Retinal pigment epithelial cell (primary cell): ENCODE results near the gene CLCNKA.
A peak's percentile ranks its signal among the peaks of the same experiment; 100 is the strongest.
"Not testable (repeated sequence)": the region's sequence is repeated elsewhere in the genome, so short reads cannot be mapped to it uniquely, and the experiment has no call there.

ENCODE experiments used
- DNase-seq: peaks from one replicate; pipeline ENCODE4 v3.0.0-alpha.2; 2010; ENCODE audit warnings: low read depth
- H3K4me3 ChIP-seq: 2 replicates; pipeline ENCODE4 v1.5.1; 2011; ENCODE audit warnings: mild to moderate bottlenecking, low read length, control low read depth, moderate library complexity
- CTCF ChIP-seq: conservative IDR thresholded peaks from 2 replicates; pipeline ENCODE4 v1.5.1; 2011; ENCODE audit warnings: low read depth, low read length, control low read depth, inconsistent platforms

The CLCNKA gene

GRCh38 chr1:16018308-16018707 is 3.5 kb upstream of the CLCNKA start:
- H3K4me3 ChIP-seq, result no peak overlapping the region
- TF ChIP-seq CTCF, result no peak

GRCh38 chr1:16018749-16019643 is 2.8 kb upstream of the CLCNKA start:
- no peak for TF ChIP-seq CTCF
- no peak overlapping the region for H3K4me3 ChIP-seq
- DNase-seq, result peak; percentile 32

More at GRCh38 chr1:16018308-16018707, 3.5 kb upstream of the CLCNKA start:
- DNase-seq, result no peak

DNA sequence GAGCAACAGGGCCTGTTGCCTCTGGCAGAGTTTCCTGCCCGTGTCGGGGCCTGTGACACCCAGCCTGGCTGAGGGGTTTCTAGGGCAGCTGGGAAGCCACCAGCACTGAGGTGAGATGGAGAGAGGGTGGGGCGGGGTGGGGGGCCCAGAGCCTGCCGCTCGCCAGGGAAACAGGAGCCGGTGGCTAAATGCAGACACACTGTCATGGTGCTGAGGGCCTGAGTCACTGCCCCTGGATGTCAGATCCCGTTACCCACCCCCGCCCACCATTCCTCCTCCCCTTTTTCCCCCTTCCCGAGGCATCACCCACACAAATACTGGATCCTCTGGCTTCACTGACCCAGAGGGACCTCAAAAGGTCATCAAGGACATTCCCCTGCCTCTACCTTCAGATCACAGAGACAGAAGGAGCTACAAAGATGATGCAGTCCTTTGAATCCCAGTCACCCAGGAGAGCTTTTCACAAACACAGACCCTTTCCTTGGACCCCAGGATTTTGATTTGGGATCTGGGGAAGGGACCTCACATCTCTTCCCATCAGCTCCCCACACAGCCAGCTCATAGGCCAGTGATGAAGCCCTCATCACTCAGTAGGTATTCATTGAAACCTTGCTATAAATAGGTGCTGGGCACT is 2.1 kb upstream of the CLCNKA start:
- no peak overlapping the region for H3K4me3 ChIP-seq
- TF ChIP-seq CTCF, result no peak
- DNase-seq, result no peak

DNA sequence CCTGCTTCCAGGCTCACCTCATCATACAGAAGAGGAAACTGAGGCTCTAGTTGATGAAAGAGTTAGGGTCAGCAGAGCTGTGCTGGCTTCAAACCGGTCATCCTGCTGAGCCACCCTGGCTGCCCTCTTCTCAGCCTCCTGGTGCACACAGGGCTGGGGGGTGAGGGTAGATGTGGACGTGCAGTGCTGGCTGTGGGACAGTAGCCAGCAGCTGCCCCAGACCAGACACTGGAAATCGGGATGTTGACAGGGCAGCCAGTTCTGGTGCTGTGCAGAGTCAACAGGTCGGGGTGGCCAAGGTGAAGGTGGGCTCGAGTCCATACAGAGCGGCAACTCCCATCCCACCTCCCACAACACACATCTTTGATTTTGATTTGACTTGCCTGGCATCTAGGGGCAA is 1.5 kb upstream of the CLCNKA start:
- H3K4me3 ChIP-seq, result no peak overlapping the region
- no peak for TF ChIP-seq CTCF
- DNase-seq, result no peak

GRCh38 chr1:16020878-16021277 is 958 bp upstream of the CLCNKA start:
- not testable (repeated sequence) for H3K4me3 ChIP-seq, DNase-seq

- DNase-seq, result no peak
- no peak for TF ChIP-seq CTCF
- H3K4me3 ChIP-seq, result no peak overlapping the region
Measured at GRCh38 chr1:16022393-16022792, 557 bp downstream of the CLCNKA start.

- H3K4me3 ChIP-seq, result no peak overlapping the region
- DNase-seq, result no peak
- TF ChIP-seq CTCF, result no peak
Measured at GRCh38 chr1:16023050-16023653, 1.3 kb downstream of the CLCNKA start.

DNA sequence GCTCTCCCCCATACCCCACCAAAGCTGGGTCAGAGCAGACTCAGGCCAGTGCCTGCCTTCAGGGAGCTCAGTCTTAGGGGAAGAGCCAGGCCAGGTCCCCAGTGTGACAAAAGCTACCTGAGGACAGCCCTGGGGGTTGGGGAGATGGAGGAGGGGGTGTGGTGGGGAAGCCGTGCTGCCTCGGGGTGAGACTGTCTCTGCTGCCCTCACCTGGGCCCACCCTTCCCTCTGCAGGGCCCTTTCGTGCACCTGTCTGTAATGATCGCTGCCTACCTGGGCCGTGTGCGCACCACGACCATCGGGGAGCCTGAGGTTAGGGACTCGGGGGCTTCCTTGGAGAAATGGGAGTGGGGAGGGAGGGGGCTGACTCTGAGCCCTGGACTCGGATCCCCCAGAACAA is 4.5 kb downstream of the CLCNKA start:
- DNase-seq, H3K4me3 ChIP-seq: not testable (repeated sequence)
